Neutrophil (primary cell): Measurements from ENCODE around the gene CNMD.

Source experiments
- H3K27ac ChIP-seq: fragments of 200-600 bp; sonication (generic); 2 replicates; pipeline ENCODE4 v1.5.1; 2016; ENCODE audit warnings: mild to moderate bottlenecking, moderate library complexity
- H3K27me3 ChIP-seq: fragments of 200-600 bp; sonication (generic); 2 replicates; pipeline ENCODE4 v1.6.0; 2016; ENCODE audit warnings: mild to moderate bottlenecking
- H3K36me3 ChIP-seq: fragments of 200-600 bp; sonication (generic); 2 replicates; pipeline ENCODE4 v1.5.1; 2017
- H3K4me1 ChIP-seq, 2 experiments: fragments of 200-600 bp in 1 of 2; sonication (generic) in 1 of 2; 1 replicate in 1 of 2; 2 replicates in 1 of 2; pipeline versions ENCODE4 v1.5.1 to v1.6.1; 2013 to 2016; ENCODE audit warnings: low read depth in 1 of 2, low read length in 1 of 2, mild to moderate bottlenecking in 1 of 2, moderate library complexity in 1 of 2; ENCODE audit not compliant: control insufficient read depth in 1 of 2, insufficient read depth in 1 of 2
- H3K4me3 ChIP-seq, 2 experiments: fragments of 200-600 bp in 1 of 2; sonication (generic) in 1 of 2; 1 replicate in 1 of 2; 2 replicates in 1 of 2; pipeline ENCODE4 v1.5.1; 2013 to 2016; ENCODE audit warnings: low read depth in 1 of 2, low read length in 1 of 2, mild to moderate bottlenecking in 1 of 2, moderate library complexity in 1 of 2
- H3K9me3 ChIP-seq: fragments of 200-600 bp; sonication (generic); 2 replicates; pipeline ENCODE4 v1.5.1; 2016
- CTCF ChIP-seq: fragments of 200-600 bp; sonication (generic); IDR thresholded peaks from 2 replicates; pipeline ENCODE4 v1.5.1; 2016; ENCODE audit warnings: antibody characterized with exemption

Gene CNMD

GRCh38 chr13:52784591-52785340, 45.1 kb upstream of the CNMD start:
- Histone ChIP-seq H3K4me3 (no peak overlapping the region), H3K27ac (no peak overlapping the region), H3K4me1 (no peaks in the 10 kb centered on the region), H3K27me3 (peaks cover 60% of the 10 kb centered on the region), H3K9me3 (no peaks in the 10 kb centered on the region), H3K36me3 (no peaks in the 10 kb centered on the region)
- TF ChIP-seq CTCF = no peak

DNA sequence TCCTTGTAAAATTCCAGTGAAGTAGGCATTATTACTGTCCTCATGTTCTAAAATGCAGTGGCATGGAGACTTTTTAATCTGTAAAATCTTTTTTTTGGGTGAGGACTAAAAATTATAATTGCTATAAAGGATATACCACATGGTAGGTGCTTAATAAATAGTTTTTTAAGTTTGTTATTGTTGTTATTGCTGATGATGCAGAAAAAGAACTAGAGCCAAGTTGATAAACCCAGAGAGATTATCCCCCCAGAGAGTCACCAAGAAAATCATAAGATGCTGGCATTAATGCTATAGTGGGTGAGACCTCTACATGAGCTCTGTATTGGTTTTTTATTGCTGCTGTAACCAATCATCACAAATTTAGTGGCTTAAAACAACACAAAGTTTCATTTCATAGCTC, 44.3 kb upstream of the CNMD start:
- Histone ChIP-seq H3K4me1 (no peaks in the 10 kb centered on the region), H3K36me3 (no peaks in the 10 kb centered on the region), H3K27me3 (peaks cover 59% of the 10 kb centered on the region), H3K27ac (no peak overlapping the region), H3K4me3 (no peak overlapping the region), H3K9me3 (no peaks in the 10 kb centered on the region)
- TF ChIP-seq CTCF = no peak

GRCh38 chr13:52782471-52783448, 43.1 kb upstream of the CNMD start:
- Histone ChIP-seq H3K36me3 (no peaks in the 10 kb centered on the region), H3K4me3 (no peak overlapping the region), H3K27me3 (peaks cover 49% of the 10 kb centered on the region), H3K27ac (no peak overlapping the region), H3K9me3 (no peaks in the 10 kb centered on the region), H3K4me1 (no peaks in the 10 kb centered on the region)
- TF ChIP-seq CTCF = no peak

DNA sequence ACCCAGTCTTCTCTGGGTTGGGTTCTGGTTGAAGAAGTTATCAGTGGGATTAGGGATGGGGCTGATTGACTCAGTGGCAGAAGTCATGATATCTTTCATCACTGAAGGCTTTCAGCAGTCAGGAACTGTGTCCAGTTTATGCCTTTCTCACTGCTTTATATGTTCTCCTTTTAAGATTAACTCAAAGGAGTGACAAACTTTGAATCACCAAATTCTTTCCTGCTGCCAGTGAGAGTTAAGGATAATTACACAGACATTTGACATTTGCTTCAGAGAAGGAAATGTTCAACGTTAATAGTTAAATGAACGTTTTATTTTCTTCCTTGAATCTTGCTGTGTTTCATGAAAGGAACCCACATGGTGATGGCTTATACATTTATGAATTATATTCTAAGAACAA, 41.0 kb upstream of the CNMD start:
- Histone ChIP-seq H3K36me3 (no peaks in the 10 kb centered on the region), H3K9me3 (no peaks in the 10 kb centered on the region), H3K4me1 (no peaks in the 10 kb centered on the region), H3K4me3 (no peak overlapping the region), H3K27ac (no peak overlapping the region), H3K27me3 (peaks cover 29% of the 10 kb centered on the region)
- TF ChIP-seq CTCF = no peak

- Histone ChIP-seq H3K27ac (no peak overlapping the region), H3K4me1 (no peaks in the 10 kb centered on the region), H3K4me3 (no peak overlapping the region), H3K9me3 (no peaks in the 10 kb centered on the region), H3K36me3 (no peaks in the 10 kb centered on the region), H3K27me3 (peaks cover 24% of the 10 kb centered on the region)
- no peak for TF ChIP-seq CTCF
These were observed 40.5 kb upstream of the CNMD start for GRCh38 chr13:52780092-52780491.
